DND-41 (cell line): ENCODE measurements around the gene THPO.

Source experiments
- ATAC-seq: fragments of 200-7000 bp; cut with Tn5 transposase; 3 replicates; pipeline ENCODE4 v1.9.1; 2021; ENCODE audit warnings: low read depth; ENCODE audit not compliant: insufficient read depth
- DNase-seq: peaks from one replicate; pipeline ENCODE4 v3.0.0-alpha.2; 2020
- H2AFZ ChIP-seq: 2 replicates; pipeline ENCODE4 v1.6.0; 2012; ENCODE audit warnings: low read depth, low read length
- H3K27ac ChIP-seq: 2 replicates; pipeline ENCODE4 v1.5.1; 2012; ENCODE audit warnings: low read length, inconsistent platforms
- H3K27me3 ChIP-seq: fragments of 200-600 bp; sonication (generic); 2 replicates; pipeline ENCODE4 v1.6.0; 2012; ENCODE audit warnings: low read length, mild to moderate bottlenecking, inconsistent platforms; ENCODE audit not compliant: insufficient read depth, poor library complexity
- H3K36me3 ChIP-seq: 2 replicates; pipeline ENCODE4 v1.5.1; 2012; ENCODE audit warnings: low read length, inconsistent platforms; ENCODE audit not compliant: insufficient read depth
- H3K4me1 ChIP-seq: 2 replicates; pipeline ENCODE4 v1.5.1; 2012; ENCODE audit warnings: mild to moderate bottlenecking, low read length; ENCODE audit not compliant: insufficient read depth
- H3K4me2 ChIP-seq: 2 replicates; pipeline ENCODE4 v1.6.0; 2012; ENCODE audit warnings: mild to moderate bottlenecking, moderate library complexity, low read length, inconsistent platforms; ENCODE audit not compliant: insufficient read depth
- H3K4me3 ChIP-seq, 2 experiments: fragments of 200-600 bp in 1 of 2; shearing (Covaris generic) in 1 of 2; 2 replicates each; pipeline ENCODE4 v1.5.1; 2012 to 2016; ENCODE audit warnings: inconsistent platforms in 2 of 2, low read length in 2 of 2, mild to moderate bottlenecking in 2 of 2, low read depth in 1 of 2, moderate library complexity in 1 of 2
- H3K79me2 ChIP-seq: 2 replicates; pipeline ENCODE4 v1.6.0; 2012; ENCODE audit warnings: low read length, inconsistent platforms; ENCODE audit not compliant: insufficient read depth
- H3K9ac ChIP-seq: 2 replicates; pipeline ENCODE4 v1.6.0; 2012; ENCODE audit warnings: low read depth, mild to moderate bottlenecking, inconsistent platforms, low read length, moderate library complexity
- H3K9me3 ChIP-seq: 2 replicates; pipeline ENCODE4 v1.5.1; 2012; ENCODE audit warnings: low read length, moderate library complexity, mild to moderate bottlenecking, inconsistent platforms; ENCODE audit not compliant: insufficient read depth, severe bottlenecking
- H4K20me1 ChIP-seq: 2 replicates; pipeline ENCODE4 v1.6.0; 2012; ENCODE audit warnings: low read length; ENCODE audit not compliant: insufficient read depth
- CTCF ChIP-seq: IDR thresholded peaks from 2 replicates; pipeline ENCODE4 v1.5.1; 2012; ENCODE audit warnings: borderline replicate concordance, low read length, moderate library complexity, mild to moderate bottlenecking; ENCODE audit not compliant: poor library complexity, severe bottlenecking; ENCODE audit errors: extremely low read depth
- EZH2 ChIP-seq: IDR thresholded peaks from 3 replicates; pipeline ENCODE4 v1.6.1; 2012; ENCODE audit warnings: borderline replicate concordance, low read depth, mild to moderate bottlenecking, moderate library complexity, low read length, inconsistent platforms; ENCODE audit not compliant: severe bottlenecking

THPO gene

GRCh38 chr3:184334470-184335158 lies 43.4 kb downstream of the THPO start:
- peaks cover 13% of the 10 kb centered on the region for H3K79me2 ChIP-seq
- 0 out of 3 replicates have a peak, but pooled peaks have one; percentile 2 for ATAC-seq
- peaks cover 16% of the 10 kb centered on the region for H3K4me1 ChIP-seq
- H3K27ac ChIP-seq, result no peak overlapping the region
- H2AFZ ChIP-seq, result no peak overlapping the region
- no peak overlapping the region for H3K4me2 ChIP-seq
- H4K20me1 ChIP-seq, result peaks cover 57% of the 10 kb centered on the region
- H3K4me3 ChIP-seq, result no peak overlapping the region
- no peaks in the 10 kb centered on the region for H3K27me3 ChIP-seq
- H3K36me3 ChIP-seq, result peaks cover 56% of the 10 kb centered on the region
- H3K9me3 ChIP-seq, result no peaks in the 10 kb centered on the region
- no peak for TF ChIP-seq EZH2
- TF ChIP-seq CTCF, result no peak
- no peak for DNase-seq
- H3K9ac ChIP-seq, result no peak overlapping the region

- Histone ChIP-seq H3K79me2 (peaks cover 16% of the 10 kb centered on the region), H2AFZ (no peak overlapping the region), H3K4me2 (no peak overlapping the region), H3K4me3 (no peak overlapping the region), H3K36me3 (peaks cover 65% of the 10 kb centered on the region), H3K27me3 (no peaks in the 10 kb centered on the region), H3K4me1 (peaks cover 16% of the 10 kb centered on the region), H3K9ac (no peak overlapping the region), H4K20me1 (peaks cover 60% of the 10 kb centered on the region), H3K27ac (no peak overlapping the region), H3K9me3 (no peaks in the 10 kb centered on the region)
- ATAC-seq, result no peak
- no peak for DNase-seq
- TF ChIP-seq CTCF (no peak), EZH2 (no peak)
Observed at GRCh38 chr3:184333700-184334099, 44.3 kb downstream of the THPO start.

GRCh38 chr3:184333190-184333589 lies 44.8 kb downstream of the THPO start:
- Histone ChIP-seq H3K27me3 (no peaks in the 10 kb centered on the region), H3K9me3 (no peaks in the 10 kb centered on the region), H3K36me3 (peaks cover 70% of the 10 kb centered on the region), H3K4me3 (no peak overlapping the region), H3K9ac (no peak overlapping the region), H4K20me1 (peaks cover 65% of the 10 kb centered on the region), H3K4me2 (no peak overlapping the region), H3K4me1 (peaks cover 16% of the 10 kb centered on the region), H2AFZ (no peak overlapping the region), H3K27ac (no peak overlapping the region), H3K79me2 (peaks cover 16% of the 10 kb centered on the region)
- no peak for TF ChIP-seq EZH2
- DNase-seq, result no peak
- no peak for ATAC-seq

GRCh38 chr3:184332370-184333090 lies 45.5 kb downstream of the THPO start:
- H3K9ac ChIP-seq, result no peak overlapping the region
- peaks cover 77% of the 10 kb centered on the region for H3K36me3 ChIP-seq
- peaks cover 69% of the 10 kb centered on the region for H4K20me1 ChIP-seq
- TF ChIP-seq EZH2 (no peak), CTCF (no peak)
- H3K27ac ChIP-seq, result no peak overlapping the region
- ATAC-seq (no peak), DNase-seq (no peak)
- peaks cover 19% of the 10 kb centered on the region for H3K79me2 ChIP-seq
- peaks cover 16% of the 10 kb centered on the region for H3K4me1 ChIP-seq
- no peaks in the 10 kb centered on the region for H3K27me3 ChIP-seq
- no peak overlapping the region for H3K4me2 ChIP-seq
- H3K9me3 ChIP-seq, result no peaks in the 10 kb centered on the region
- no peak overlapping the region for H2AFZ ChIP-seq
- no peak overlapping the region for H3K4me3 ChIP-seq
